Measurements from ENCODE around the gene CACNG5. TPM values are rescaled to one million over a fixed set of nuclear protein-coding genes. Genes with fewer than 3 reads are reported as not detected.

CACNG5 gene
- total RNA-seq, 1 donor from 2014 or later, result not detected

DNA sequence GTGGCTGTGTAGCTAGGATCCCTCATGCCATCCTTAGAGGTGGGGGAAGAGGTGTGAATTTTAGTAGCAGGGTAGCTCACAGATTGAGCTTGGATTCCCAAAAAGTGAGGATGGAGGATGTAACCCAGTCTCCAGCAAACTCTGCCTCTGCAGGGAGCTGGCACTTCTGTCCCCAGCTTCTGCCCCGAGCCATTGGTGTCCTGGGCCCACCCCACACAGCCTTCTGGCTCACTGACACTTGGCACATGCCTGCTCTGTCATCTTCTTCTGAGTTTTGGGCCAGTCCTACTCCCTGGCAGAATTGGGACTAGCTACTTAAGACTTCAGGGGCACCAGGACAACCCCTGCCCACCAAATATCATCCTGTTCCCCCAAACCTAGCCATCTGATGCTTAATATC, 2.3 kb downstream of the CACNG5 start:
- H3K4me3 ChIP-seq, result no peak overlapping the region
- no peaks in the 10 kb centered on the region for H3K9me3 ChIP-seq
- no peaks in the 10 kb centered on the region for H3K4me1 ChIP-seq
- no peak for DNase-seq
- intact Hi-C loops (cut with DNase I), result no loop called here
- TF ChIP-seq, protein P1, sequence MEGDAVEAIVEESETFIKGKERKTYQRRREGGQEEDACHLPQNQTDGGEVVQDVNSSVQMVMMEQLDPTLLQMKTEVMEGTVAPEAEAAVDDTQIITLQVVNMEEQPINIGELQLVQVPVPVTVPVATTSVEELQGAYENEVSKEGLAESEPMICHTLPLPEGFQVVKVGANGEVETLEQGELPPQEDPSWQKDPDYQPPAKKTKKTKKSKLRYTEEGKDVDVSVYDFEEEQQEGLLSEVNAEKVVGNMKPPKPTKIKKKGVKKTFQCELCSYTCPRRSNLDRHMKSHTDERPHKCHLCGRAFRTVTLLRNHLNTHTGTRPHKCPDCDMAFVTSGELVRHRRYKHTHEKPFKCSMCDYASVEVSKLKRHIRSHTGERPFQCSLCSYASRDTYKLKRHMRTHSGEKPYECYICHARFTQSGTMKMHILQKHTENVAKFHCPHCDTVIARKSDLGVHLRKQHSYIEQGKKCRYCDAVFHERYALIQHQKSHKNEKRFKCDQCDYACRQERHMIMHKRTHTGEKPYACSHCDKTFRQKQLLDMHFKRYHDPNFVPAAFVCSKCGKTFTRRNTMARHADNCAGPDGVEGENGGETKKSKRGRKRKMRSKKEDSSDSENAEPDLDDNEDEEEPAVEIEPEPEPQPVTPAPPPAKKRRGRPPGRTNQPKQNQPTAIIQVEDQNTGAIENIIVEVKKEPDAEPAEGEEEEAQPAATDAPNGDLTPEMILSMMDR (IDR thresholded peaks at IDR 0.05), result no peak
- no peaks in the 10 kb centered on the region for H3K36me3 ChIP-seq
- ATAC-seq, result no peak
- no peak overlapping the region for H3K27ac ChIP-seq
- peaks cover 45% of the 10 kb centered on the region for H3K27me3 ChIP-seq

DNA sequence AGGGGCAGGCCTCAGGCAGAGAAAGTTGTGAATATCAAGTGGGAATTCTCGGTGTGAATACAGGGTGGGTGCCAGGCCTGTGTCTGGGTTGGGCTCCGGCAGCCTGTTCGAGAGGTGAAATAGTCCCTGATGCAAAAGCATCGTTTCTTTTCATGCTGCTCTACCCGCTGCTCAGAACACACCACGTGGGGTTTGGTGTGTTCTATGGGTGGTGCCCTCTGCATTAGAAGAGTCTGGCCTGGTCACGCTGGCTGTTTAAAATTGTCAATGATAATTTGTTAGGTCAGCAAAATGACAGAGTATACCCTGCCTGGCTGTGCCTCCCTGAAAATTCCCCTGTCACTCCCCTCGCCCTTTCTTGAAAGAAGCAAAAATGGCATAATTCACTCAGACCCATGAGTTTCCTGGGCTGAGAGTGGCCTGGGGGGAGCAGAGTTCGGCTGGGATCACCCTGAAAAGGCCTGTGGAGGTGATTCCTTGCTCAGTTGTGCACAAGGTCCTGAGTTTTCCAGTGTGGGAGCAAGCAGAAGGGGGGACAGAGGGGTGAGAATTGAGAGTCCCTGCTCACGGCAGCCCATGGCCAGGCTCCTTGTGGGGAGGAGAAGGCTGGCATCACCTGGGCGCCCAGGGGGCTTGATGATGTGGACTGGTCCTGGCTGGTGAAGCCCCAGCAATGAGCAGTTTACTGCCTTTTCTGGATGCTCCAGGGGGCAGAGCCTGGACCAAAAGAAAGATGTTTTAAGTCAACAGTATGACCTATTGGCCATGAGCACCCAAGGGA, 3.2 kb downstream of the CACNG5 start:
- ATAC-seq (no peak), DNase-seq (no peak)
- intact Hi-C loops (cut with DNase I), result no loop called here
- Histone ChIP-seq H3K27me3 (peaks cover 45% of the 10 kb centered on the region), H3K36me3 (no peaks in the 10 kb centered on the region), H3K9me3 (no peaks in the 10 kb centered on the region), H3K4me3 (no peak overlapping the region), H3K4me1 (no peaks in the 10 kb centered on the region), H3K27ac (no peak overlapping the region)
- TF ChIP-seq, protein P1 (IDR thresholded peaks at IDR 0.05), result no peak

DNA sequence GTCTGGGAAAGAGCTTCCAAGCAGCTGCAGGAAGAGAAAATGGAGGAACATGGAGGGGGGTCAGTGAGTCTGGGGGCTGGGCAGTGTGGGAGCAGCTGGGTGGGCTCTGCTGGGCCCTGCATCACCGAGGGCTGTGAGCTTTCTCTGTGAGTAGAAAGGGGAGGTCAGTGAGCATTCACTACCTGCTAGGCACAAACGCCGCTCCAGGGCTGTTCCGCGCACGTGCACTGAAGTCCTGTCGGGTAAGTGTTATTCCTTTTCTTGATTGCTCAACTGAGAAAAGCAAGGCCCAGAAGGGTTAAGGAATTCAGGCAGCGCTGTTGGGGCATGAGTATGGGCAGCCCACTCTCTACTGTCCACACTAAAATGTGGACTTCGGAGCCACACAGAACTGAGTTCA, 4.7 kb downstream of the CACNG5 start:
- Histone ChIP-seq H3K36me3 (no peaks in the 10 kb centered on the region), H3K9me3 (no peaks in the 10 kb centered on the region), H3K4me3 (no peak overlapping the region), H3K27ac (no peak overlapping the region), H3K27me3 (peaks cover 32% of the 10 kb centered on the region), H3K4me1 (no peaks in the 10 kb centered on the region)
- TF ChIP-seq, protein P1 (IDR thresholded peaks at IDR 0.05), result no peak
- no peak for ATAC-seq
- DNase-seq, result no peak
- intact Hi-C loops (cut with DNase I), result no loop called here

DNA sequence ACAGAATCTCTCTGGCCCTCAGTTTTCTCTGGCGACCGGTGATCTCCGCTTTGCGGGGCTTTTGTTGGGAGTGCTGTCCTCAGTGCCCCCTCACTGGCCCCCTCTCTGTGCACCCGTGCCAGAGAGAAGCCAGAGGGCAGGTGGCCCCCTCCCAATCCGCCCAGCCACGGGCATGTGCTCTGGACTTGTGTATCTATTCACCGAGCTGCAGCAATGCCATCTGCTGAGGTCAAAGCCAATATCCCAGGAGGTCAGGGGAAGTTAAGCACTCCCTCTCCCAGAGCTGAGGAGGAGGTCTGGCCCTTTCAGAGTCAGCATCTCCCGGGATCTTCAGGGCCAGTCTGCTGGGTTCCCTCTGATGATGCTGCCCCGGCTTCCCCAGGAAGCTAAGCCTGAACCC, 5.1 kb downstream of the CACNG5 start:
- H3K27me3 ChIP-seq, result peaks cover 28% of the 10 kb centered on the region
- no peaks in the 10 kb centered on the region for H3K36me3 ChIP-seq
- H3K4me1 ChIP-seq, result no peaks in the 10 kb centered on the region
- H3K4me3 ChIP-seq, result no peak overlapping the region
- no peak for DNase-seq
- TF ChIP-seq, protein P1 (IDR thresholded peaks at IDR 0.05), result no peak
- no peak for ATAC-seq
- intact Hi-C loops (cut with DNase I), result no loop called here
- H3K27ac ChIP-seq, result no peak overlapping the region
- H3K9me3 ChIP-seq, result no peaks in the 10 kb centered on the region

DNA sequence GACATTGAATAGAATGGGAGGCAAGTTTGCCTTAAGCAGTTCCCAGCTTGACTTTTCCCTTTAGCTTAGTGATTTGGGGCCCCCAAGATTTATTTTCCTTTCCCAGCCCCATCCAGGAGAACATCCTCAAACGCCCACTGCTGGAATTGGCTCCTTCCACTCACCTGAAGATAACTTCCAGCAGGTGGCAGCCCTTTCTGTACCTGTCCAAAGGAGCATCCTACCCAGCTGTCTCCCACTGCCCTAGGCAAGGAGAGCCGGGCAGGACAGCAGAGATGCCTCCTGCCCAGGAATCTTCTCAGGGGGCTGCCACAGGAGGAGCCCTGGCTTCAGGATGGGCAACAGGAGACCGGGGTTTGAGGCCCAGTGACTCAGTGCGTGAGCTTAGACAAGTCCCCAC, 6.4 kb downstream of the CACNG5 start:
- TF ChIP-seq, protein P1 (IDR thresholded peaks at IDR 0.05), result no peak
- DNase-seq, result no peak
- Histone ChIP-seq H3K4me1 (no peaks in the 10 kb centered on the region), H3K4me3 (no peak overlapping the region), H3K27me3 (peaks cover 15% of the 10 kb centered on the region), H3K9me3 (no peaks in the 10 kb centered on the region), H3K27ac (no peak overlapping the region), H3K36me3 (no peaks in the 10 kb centered on the region)
- no peak for ATAC-seq
- intact Hi-C loops (cut with DNase I), result no loop called here
